IMR-90 (cell line): ENCODE results near the gene KRTAP6-2. TPM values are rescaled to one million over a fixed set of nuclear protein-coding genes. Genes with fewer than 3 reads are reported as not detected.

Experiments used
- ATAC-seq: fragments of 200-7000 bp; cut with Tn5 transposase; 2 replicates; pipeline ENCODE4 v1.9.1; 2020; ENCODE audit warnings: low read depth, mild to moderate bottlenecking, moderate library complexity
- BruUV-seq: library from RNA; stranded (reverse); fragments of 400-500 nt; replicated peaks from 2 replicates; lab custom pipeline; 2021; lab: Mats Ljungman, UMichigan
- CTCF ChIA-PET: fragments of 300-600 bp; formaldehyde crosslinking; extraction: SDS; loops from one replicate; lab custom pipeline; 2021; ENCODE audit warnings: antibody characterized with exemption; lab: Yijun Ruan, JAX
- POLR2A ChIA-PET: fragments of 300-600 bp; sonication (Branson Sonifier 250); formaldehyde crosslinking; loops from one replicate; lab custom pipeline; 2022; ENCODE audit warnings: antibody characterized with exemption; ENCODE audit not compliant: unreplicated experiment; lab: Charles Lee
- DNase-seq: peaks from one replicate; pipeline ENCODE4 v3.0.0; 2013
- H2AFZ ChIP-seq: replicated peaks from 2 replicates; pipeline ENCODE3; 2013; ENCODE audit warnings: low read length, mild to moderate bottlenecking; ENCODE audit not compliant: poor library complexity
- H2AK5ac ChIP-seq: 2 replicates; pipeline ENCODE4 v1.6.1; 2013; ENCODE audit warnings: low read depth, low read length, inconsistent platforms
- H2AK9ac ChIP-seq: replicated peaks from 2 replicates; pipeline ENCODE3; 2013; ENCODE audit warnings: mild to moderate bottlenecking, low read depth, low read length, moderate library complexity; ENCODE audit not compliant: poor library complexity
- H2BK120ac ChIP-seq: 2 replicates; pipeline ENCODE4 v1.6.1; 2013; ENCODE audit warnings: low read depth, low read length, inconsistent platforms
- H2BK15ac ChIP-seq: 3 replicates; pipeline ENCODE4 v1.6.1; 2013; ENCODE audit warnings: low read depth, low read length, inconsistent platforms
- H2BK20ac ChIP-seq: 2 replicates; pipeline ENCODE4 v1.6.1; 2013; ENCODE audit warnings: low read depth, mild to moderate bottlenecking, inconsistent platforms, low read length, moderate library complexity
- H2BK5ac ChIP-seq: 2 replicates; pipeline ENCODE4 v1.6.1; 2013; ENCODE audit warnings: mild to moderate bottlenecking, low read depth, low read length, inconsistent platforms; ENCODE audit not compliant: poor library complexity, severe bottlenecking
- H3K14ac ChIP-seq: replicated peaks from 2 replicates; pipeline ENCODE4 v1.6.1; 2013; ENCODE audit warnings: low read depth, low read length, inconsistent platforms
- H3K18ac ChIP-seq: 2 replicates; pipeline ENCODE4 v1.6.1; 2013; ENCODE audit warnings: low read depth, low read length, control low read depth
- H3K23ac ChIP-seq: 2 replicates; pipeline ENCODE4 v1.6.1; 2013; ENCODE audit warnings: low read depth, low read length, inconsistent platforms
- H3K27ac ChIP-seq: 2 replicates; pipeline ENCODE4 v1.5.1; 2013; ENCODE audit warnings: mild to moderate bottlenecking, control low read depth, low read length; ENCODE audit not compliant: insufficient read depth
- H3K27me3 ChIP-seq: 2 replicates; pipeline ENCODE4 v1.6.1; 2013; ENCODE audit warnings: low read length; ENCODE audit not compliant: control insufficient read depth, insufficient read depth
- H3K36me3 ChIP-seq: 2 replicates; pipeline ENCODE4 v1.6.1; 2013; ENCODE audit warnings: low read length, mixed read lengths; ENCODE audit not compliant: control insufficient read depth, insufficient read depth
- H3K4ac ChIP-seq: 2 replicates; pipeline ENCODE4 v1.6.1; 2013; ENCODE audit warnings: low read depth, low read length, inconsistent platforms
- H3K4me1 ChIP-seq: 2 replicates; pipeline ENCODE4 v1.6.1; 2013; ENCODE audit warnings: low read length, mixed read lengths; ENCODE audit not compliant: control insufficient read depth, insufficient read depth
- H3K4me2 ChIP-seq: 2 replicates; pipeline ENCODE4 v1.6.1; 2013; ENCODE audit warnings: low read depth, mild to moderate bottlenecking, control low read depth, low read length, moderate library complexity
- H3K4me3 ChIP-seq: 2 replicates; pipeline ENCODE4 v1.5.1; 2013; ENCODE audit warnings: low read depth, mild to moderate bottlenecking, control low read depth, low read length, moderate library complexity; ENCODE audit not compliant: insufficient read depth
- H3K56ac ChIP-seq: 2 replicates; pipeline ENCODE4 v1.6.1; 2013; ENCODE audit warnings: low read length, inconsistent platforms; ENCODE audit not compliant: insufficient read depth; ENCODE audit errors: extremely low read depth
- H3K79me1 ChIP-seq, 2 experiments: 2 replicates each; pipeline ENCODE4 v1.6.1; 2013; ENCODE audit warnings: low read length in 2 of 2, inconsistent platforms in 1 of 2, low read depth in 1 of 2
- H3K9ac ChIP-seq: 2 replicates; pipeline ENCODE4 v1.6.1; 2013; ENCODE audit warnings: low read depth, low read length, control low read depth
- H3K9me1 ChIP-seq: 2 replicates; pipeline ENCODE4 v1.6.1; 2013; ENCODE audit warnings: low read length, inconsistent platforms; ENCODE audit not compliant: insufficient read depth
- H3K9me3 ChIP-seq: 2 replicates; pipeline ENCODE4 v1.6.1; 2013; ENCODE audit warnings: low read length; ENCODE audit not compliant: control insufficient read depth, insufficient read depth
- H4K20me1 ChIP-seq: 2 replicates; pipeline ENCODE4 v1.6.1; 2013; ENCODE audit warnings: low read length, inconsistent platforms; ENCODE audit not compliant: insufficient read depth
- H4K5ac ChIP-seq: 2 replicates; pipeline ENCODE4 v1.6.1; 2013; ENCODE audit warnings: mild to moderate bottlenecking, low read depth, low read length, control low read depth
- H4K8ac ChIP-seq, 2 experiments: 2 replicates each; pipeline ENCODE4 v1.6.1; 2013; ENCODE audit warnings: low read depth in 2 of 2, low read length in 2 of 2, control low read depth in 1 of 2, inconsistent platforms in 1 of 2
- H4K91ac ChIP-seq: 2 replicates; pipeline ENCODE4 v1.6.1; 2013; ENCODE audit warnings: low read depth, low read length, inconsistent platforms; ENCODE audit not compliant: insufficient read depth
- BHLHE40 ChIP-seq: fragments of 150-350 bp; IDR thresholded peaks from 2 replicates; pipeline ENCODE4 v1.6.1; 2016; ENCODE audit warnings: mild to moderate bottlenecking, low read depth, low read length
- FOS ChIP-seq: fragments of 150-350 bp; IDR thresholded peaks from 2 replicates; pipeline ENCODE4 v1.6.1; 2016; ENCODE audit warnings: low read depth, low read length
- MAFK ChIP-seq: IDR thresholded peaks from 2 replicates; pipeline ENCODE4 v1.6.1; 2012; ENCODE audit warnings: low read depth, low read length, improper control_type of control experiment
- MXI1 ChIP-seq: IDR thresholded peaks from 2 replicates; pipeline ENCODE4 v1.6.1; 2012; ENCODE audit warnings: low read depth, mild to moderate bottlenecking, low read length, moderate library complexity, borderline replicate concordance
- POLR2A ChIP-seq: IDR thresholded peaks from 2 replicates; pipeline ENCODE4 v1.6.1; 2012; ENCODE audit warnings: mild to moderate bottlenecking, low read depth, low read length
- RAD21 ChIP-seq: IDR thresholded peaks from 2 replicates; pipeline ENCODE4 v1.6.1; 2012; ENCODE audit warnings: low read length, improper control_type of control experiment
- RFX5 ChIP-seq: IDR thresholded peaks from 2 replicates; pipeline ENCODE4 v1.8.0; 2012; ENCODE audit warnings: low read depth, mild to moderate bottlenecking, low read length, moderate library complexity
- WGBS, 2 experiments: methylation state at CpG; one replicate each; pipeline versions ENCODE4 v1.1.5 to v1.1.7; 2013; ENCODE audit warnings: missing lambda C conversion rate in 2 of 2; ENCODE audit not compliant: insufficient read length in 1 of 2; ENCODE audit errors: extremely low coverage in 2 of 2; 5-methylcytosine and 5-hydroxymethylcytosine counted together
- dilution Hi-C: fragments of 300-500 bp; cut with HindIII; formaldehyde crosslinking; loops from one replicate; pipeline ENCODE4 v1.14.3; 2018; ENCODE audit warnings: low sequenced_read_pairs; ENCODE audit not compliant: unreplicated experiment
- in situ Hi-C: fragments of 300-500 bp; cut with MboI; formaldehyde crosslinking; loops from 3 replicates; pipeline ENCODE4 v1.14.3; 2019; ENCODE audit warnings: low sequenced_read_pairs, inconsistent platforms, mixed read lengths
- intact Hi-C: fragments of 100-400 bp; cut with micrococcal nuclease; formaldehyde crosslinking; loops from 2 replicates; pipeline ENCODE4 v1.10.0; 2022
- polyA plus RNA-seq, 3 experiments: library from polyadenylated mRNA; depleted of rRNA; stranded (reverse); fragments of >200 nt; gene quantifications; 2 replicates each; pipeline ENCODE4 v1.2.3, GENCODE V29; 2012; ENCODE audit warnings: low replicate concordance in 1 of 3
- total RNA-seq: library from RNA; depleted of rRNA; stranded (reverse); fragments of >200 nt; gene quantifications from 2 replicates; pipeline ENCODE4 v1.2.3, GENCODE V29; 2012

KRTAP6-2 gene
- total and polyA plus RNA-seq, 2 of the 4 experiments (the other 2 are of a cell fraction): not detected

DNA sequence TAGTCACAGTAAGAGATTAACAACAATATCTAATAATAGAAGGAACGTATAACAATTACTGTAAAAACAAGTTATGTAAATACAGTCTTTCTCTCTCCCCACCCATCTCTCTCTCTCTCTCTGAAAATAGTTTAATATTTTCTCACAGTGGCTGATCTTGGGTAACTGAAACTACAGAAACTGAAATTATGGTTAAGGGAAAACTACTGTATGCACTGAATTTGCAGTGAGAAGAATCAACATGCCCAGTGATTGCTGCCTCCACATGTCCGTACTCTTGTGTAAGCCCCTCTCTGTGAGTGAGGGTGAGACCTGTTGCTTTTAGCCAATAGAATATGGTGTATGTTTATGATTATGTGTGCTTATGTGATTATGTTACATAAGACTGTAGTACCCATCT, 13.4 kb upstream of the KRTAP6-2 start:
- Histone ChIP-seq H2AFZ (no peak overlapping the region), H3K4me2 (no peak overlapping the region), H3K4me1 (no peaks in the 10 kb centered on the region), H3K14ac (no peak overlapping the region), H4K91ac (no peak overlapping the region), H2BK20ac (no peak overlapping the region), H3K36me3 (no peaks in the 10 kb centered on the region), H3K27ac (no peak overlapping the region), H3K9me3 (peaks cover 14% of the 10 kb centered on the region), H2BK5ac (no peak overlapping the region), H4K20me1 (no peaks in the 10 kb centered on the region), H2AK9ac (no peak overlapping the region), H4K5ac (no peak overlapping the region), H3K23ac (no peak overlapping the region), H3K9ac (no peak overlapping the region), H3K4me3 (no peak overlapping the region), H2AK5ac (no peak overlapping the region), H3K27me3 (no peaks in the 10 kb centered on the region), H2BK120ac (no peak overlapping the region), H3K18ac (no peak overlapping the region), H3K4ac (no peak overlapping the region), H3K9me1 (no peaks in the 10 kb centered on the region), H4K8ac (no peak overlapping the region), H3K79me1 (no peaks in the 10 kb centered on the region), H3K56ac (no peak overlapping the region), H2BK15ac (no peak overlapping the region)
- ChIA-PET CTCF (no interaction called here), POLR2A (no interaction called here)
- intact Hi-C loops (no loop called here), in situ Hi-C loops (no loop called here), dilution Hi-C loops (no loop called here)
- no peak for DNase-seq
- no TSS peak for BruUV-seq
- no peak for ATAC-seq
- TF ChIP-seq FOS (no peak), MAFK (no peak), MXI1 (no peak), POLR2A (no peak), RFX5 (no peak), RAD21 (no peak), BHLHE40 (no peak)
- WGBS, 2 experiments: no CpG with 5 or more reads among the region's 2 CpGs
